HL-60 (cell line): Measurements from ENCODE around the gene SNX9.
"Not testable (repeated sequence)": the region's sequence is repeated elsewhere in the genome, so short reads cannot be mapped to it uniquely, and the experiment has no call there.

ENCODE experiments used
- DNase-seq, 2 experiments: peaks; one replicate each; pipeline ENCODE4 v3.0.0-alpha.2; 2010 to 2020; ENCODE audit warnings: low read depth in 1 of 2, low spot score in 1 of 2
- H3K27ac ChIP-seq: fragments of 250-450 bp; sonication (Bioruptor Pico); replicated peaks from 2 replicates; pipeline ENCODE4 v1.5.1; 2020; ENCODE audit warnings: mild to moderate bottlenecking, moderate library complexity
- H3K27me3 ChIP-seq: fragments of 250-450 bp; sonication (Bioruptor Pico); 2 replicates; pipeline ENCODE4 v1.5.1; 2021; ENCODE audit warnings: mild to moderate bottlenecking, moderate library complexity; ENCODE audit not compliant: insufficient read depth, poor library complexity, severe bottlenecking
- H3K4me3 ChIP-seq: replicated peaks from 2 replicates; pipeline ENCODE4 v1.5.1; 2011; ENCODE audit warnings: mild to moderate bottlenecking, control low read depth, low read length; ENCODE audit not compliant: insufficient read depth
- CTCF ChIP-seq: IDR thresholded peaks from one replicate; pipeline ENCODE4 v1.5.1; 2011; ENCODE audit warnings: low read length, control low read depth, inconsistent platforms; ENCODE audit not compliant: insufficient read depth
- GABPA ChIP-seq: IDR thresholded peaks from 2 replicates; pipeline ENCODE4 v1.6.1; 2012; ENCODE audit warnings: low read depth
- POLR2AphosphoS5 ChIP-seq: IDR thresholded peaks from 2 replicates; pipeline ENCODE4 v1.6.1; 2012; ENCODE audit warnings: low read depth
- REST ChIP-seq: IDR thresholded peaks from 2 replicates; pipeline ENCODE4 v1.6.1; 2012; ENCODE audit warnings: low read depth; ENCODE audit not compliant: insufficient replicate concordance
- SPI1 ChIP-seq: IDR thresholded peaks from 2 replicates; pipeline ENCODE4 v1.6.1; 2012; ENCODE audit warnings: low read depth, mild to moderate bottlenecking, borderline replicate concordance

Gene SNX9

DNA sequence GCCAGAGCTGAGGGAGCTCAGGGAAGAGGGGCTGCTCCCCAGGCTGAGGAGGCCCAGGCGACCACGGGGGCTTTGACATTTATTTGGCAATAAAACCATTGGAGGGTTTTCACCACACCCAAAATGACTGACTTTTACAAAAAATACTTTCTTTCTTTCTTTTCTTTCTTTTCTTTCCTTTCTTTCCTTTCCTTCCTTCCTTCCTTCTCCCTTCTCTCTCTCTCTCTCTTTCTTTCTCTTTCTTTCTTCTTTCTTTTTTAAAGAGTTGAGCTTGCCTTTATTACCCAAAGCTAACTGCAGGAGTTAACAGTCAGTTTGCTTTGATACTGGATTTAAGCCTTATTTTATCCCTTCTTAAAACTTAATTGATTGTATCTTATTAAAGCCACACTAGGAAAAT is 17.2 kb downstream of the SNX9 start:
- DNase-seq = no peak
- H3K4me3 ChIP-seq = no peak overlapping the region
- TF ChIP-seq POLR2AphosphoS5 (no peak), REST (no peak), SPI1 (no peak), CTCF (no peak), GABPA (no peak)
- H3K27me3 ChIP-seq = no peaks in the 10 kb centered on the region
- H3K27ac ChIP-seq = no peak overlapping the region

- H3K27me3 ChIP-seq = no peaks in the 10 kb centered on the region
- H3K27ac ChIP-seq = no peak overlapping the region
- TF ChIP-seq GABPA = no peak
- no peak for DNase-seq
- H3K4me3 ChIP-seq = no peak overlapping the region
These were observed 17.7 kb downstream of the SNX9 start for GRCh38 chr6:157840776-157841175.

DNA sequence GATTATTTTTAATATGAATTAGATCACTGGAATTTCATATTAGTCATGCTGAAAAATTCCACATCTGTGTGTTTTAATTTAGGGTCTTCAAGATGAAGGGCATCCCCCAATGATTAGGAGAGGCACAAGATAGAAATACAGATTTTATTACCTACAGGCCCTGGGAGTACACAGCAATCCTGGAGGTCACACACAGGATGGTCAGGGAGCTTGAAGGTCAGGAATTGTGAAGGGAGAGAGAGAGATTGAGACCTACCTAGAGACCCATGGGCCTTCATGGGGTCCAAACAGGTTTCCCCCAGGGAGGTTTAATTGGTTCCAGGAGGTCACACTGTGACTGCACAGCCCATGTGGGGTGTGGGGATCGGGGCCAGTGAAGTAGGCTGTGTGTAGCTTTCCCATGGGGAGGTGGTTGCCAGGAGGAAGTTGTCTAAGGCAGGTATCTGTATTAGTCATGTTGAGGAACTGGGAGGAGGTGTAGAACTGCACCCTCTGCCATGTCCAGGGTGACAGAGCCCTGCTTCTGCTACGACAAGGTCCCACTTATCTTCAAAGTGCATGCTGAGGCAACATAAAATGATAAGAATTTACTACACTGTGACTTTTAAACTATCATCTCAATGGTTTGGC is 18.3 kb downstream of the SNX9 start:
- no peak for TF ChIP-seq REST
- no peak for TF ChIP-seq SPI1
- TF ChIP-seq POLR2AphosphoS5 = no peak
- TF ChIP-seq CTCF = no peak
- TF ChIP-seq GABPA = no peak
- H3K27me3 ChIP-seq = no peaks in the 10 kb centered on the region
- H3K4me3 ChIP-seq = no peak overlapping the region
- no peak overlapping the region for H3K27ac ChIP-seq
- no peak for DNase-seq

DNA sequence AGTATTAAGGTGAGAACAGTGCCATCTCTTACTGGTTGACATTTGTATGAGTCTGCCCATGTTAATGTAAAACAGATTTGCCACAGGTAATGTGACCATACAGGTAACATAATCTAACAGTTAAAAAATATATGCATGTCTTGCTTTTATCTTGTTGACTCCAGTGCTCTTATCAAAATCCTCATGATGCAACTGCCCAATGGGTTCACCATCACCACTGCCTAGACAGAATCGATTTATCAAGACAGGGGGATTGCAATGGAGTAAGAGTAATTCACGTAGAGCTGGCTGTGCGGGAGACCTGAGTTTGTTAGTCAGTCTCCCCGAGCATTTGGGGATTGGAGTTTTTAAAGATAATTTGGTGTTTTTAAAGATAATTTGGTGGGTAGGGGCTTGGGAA is 19.2 kb downstream of the SNX9 start:
- Histone ChIP-seq H3K27ac (no peak overlapping the region), H3K27me3 (no peaks in the 10 kb centered on the region), H3K4me3 (no peak overlapping the region)
- DNase-seq = no peak
- no peak for TF ChIP-seq REST
- TF ChIP-seq CTCF = no peak
- TF ChIP-seq GABPA = no peak
- no peak for TF ChIP-seq SPI1
- no peak for TF ChIP-seq POLR2AphosphoS5

DNA sequence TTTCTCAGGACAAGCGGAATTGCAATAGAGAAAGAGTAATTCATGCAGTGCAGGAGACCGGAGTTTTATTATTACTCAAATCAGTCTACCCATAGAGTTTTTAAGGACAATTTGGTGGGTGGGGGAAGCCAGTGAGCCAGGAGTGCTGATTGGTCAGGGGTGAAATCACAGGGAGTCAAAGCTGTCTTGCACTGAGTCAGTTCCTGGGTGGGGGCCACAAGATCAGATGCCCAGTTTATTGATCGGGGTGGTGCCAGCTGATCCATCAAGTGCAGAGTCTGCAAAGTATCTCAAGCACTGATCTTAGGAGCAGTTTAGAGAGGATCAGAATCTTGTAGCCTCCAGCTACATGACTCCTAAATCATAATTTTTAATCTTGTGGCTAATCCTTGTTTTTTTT is 21.1 kb downstream of the SNX9 start:
- not testable (repeated sequence) for H3K4me3 ChIP-seq, H3K27me3 ChIP-seq, DNase-seq, H3K27ac ChIP-seq
